HL-60 (cell line): ENCODE results near the gene CLDN3.

Experiments used
- GABPA ChIP-seq: IDR thresholded peaks from 2 replicates; pipeline ENCODE4 v1.6.1; 2012; ENCODE audit warnings: low read depth
- POLR2AphosphoS5 ChIP-seq: IDR thresholded peaks from 2 replicates; pipeline ENCODE4 v1.6.1; 2012; ENCODE audit warnings: low read depth
- REST ChIP-seq: IDR thresholded peaks from 2 replicates; pipeline ENCODE4 v1.6.1; 2012; ENCODE audit warnings: low read depth; ENCODE audit not compliant: insufficient replicate concordance
- SPI1 ChIP-seq: IDR thresholded peaks from 2 replicates; pipeline ENCODE4 v1.6.1; 2012; ENCODE audit warnings: low read depth, mild to moderate bottlenecking, borderline replicate concordance
- TF ChIP-seq, protein P1 (sequence below): IDR thresholded peaks from one replicate; pipeline ENCODE4 v1.5.1; 2011; ENCODE audit warnings: low read length, control low read depth, inconsistent platforms; ENCODE audit not compliant: insufficient read depth

DNA sequence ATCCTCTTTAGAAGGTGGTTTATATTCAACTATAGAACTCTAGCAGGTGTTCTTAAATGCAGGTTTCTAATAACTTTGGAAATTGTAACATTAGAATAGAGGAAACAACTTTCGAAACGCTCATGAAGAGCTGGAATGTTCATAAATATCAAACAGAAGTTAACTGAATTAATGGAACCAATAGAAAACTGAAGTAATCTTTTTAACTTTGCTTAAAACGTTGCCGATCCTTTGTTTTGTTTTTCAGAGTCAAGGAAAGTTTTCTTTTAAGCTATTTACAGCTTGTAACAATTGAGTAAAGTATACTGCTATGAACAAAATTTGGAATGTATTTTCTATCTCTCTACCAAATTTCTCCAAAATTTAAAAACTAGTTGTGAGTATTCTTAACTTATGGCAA lies 19.0 kb upstream of the CLDN3 start:
- TF ChIP-seq, protein P1, sequence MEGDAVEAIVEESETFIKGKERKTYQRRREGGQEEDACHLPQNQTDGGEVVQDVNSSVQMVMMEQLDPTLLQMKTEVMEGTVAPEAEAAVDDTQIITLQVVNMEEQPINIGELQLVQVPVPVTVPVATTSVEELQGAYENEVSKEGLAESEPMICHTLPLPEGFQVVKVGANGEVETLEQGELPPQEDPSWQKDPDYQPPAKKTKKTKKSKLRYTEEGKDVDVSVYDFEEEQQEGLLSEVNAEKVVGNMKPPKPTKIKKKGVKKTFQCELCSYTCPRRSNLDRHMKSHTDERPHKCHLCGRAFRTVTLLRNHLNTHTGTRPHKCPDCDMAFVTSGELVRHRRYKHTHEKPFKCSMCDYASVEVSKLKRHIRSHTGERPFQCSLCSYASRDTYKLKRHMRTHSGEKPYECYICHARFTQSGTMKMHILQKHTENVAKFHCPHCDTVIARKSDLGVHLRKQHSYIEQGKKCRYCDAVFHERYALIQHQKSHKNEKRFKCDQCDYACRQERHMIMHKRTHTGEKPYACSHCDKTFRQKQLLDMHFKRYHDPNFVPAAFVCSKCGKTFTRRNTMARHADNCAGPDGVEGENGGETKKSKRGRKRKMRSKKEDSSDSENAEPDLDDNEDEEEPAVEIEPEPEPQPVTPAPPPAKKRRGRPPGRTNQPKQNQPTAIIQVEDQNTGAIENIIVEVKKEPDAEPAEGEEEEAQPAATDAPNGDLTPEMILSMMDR: no peak
- TF ChIP-seq POLR2AphosphoS5: no peak
- no peak for TF ChIP-seq REST
- no peak for TF ChIP-seq GABPA
- no peak for TF ChIP-seq SPI1
